ENCODE measurements around the gene PVR.

Gene PVR

DNA sequence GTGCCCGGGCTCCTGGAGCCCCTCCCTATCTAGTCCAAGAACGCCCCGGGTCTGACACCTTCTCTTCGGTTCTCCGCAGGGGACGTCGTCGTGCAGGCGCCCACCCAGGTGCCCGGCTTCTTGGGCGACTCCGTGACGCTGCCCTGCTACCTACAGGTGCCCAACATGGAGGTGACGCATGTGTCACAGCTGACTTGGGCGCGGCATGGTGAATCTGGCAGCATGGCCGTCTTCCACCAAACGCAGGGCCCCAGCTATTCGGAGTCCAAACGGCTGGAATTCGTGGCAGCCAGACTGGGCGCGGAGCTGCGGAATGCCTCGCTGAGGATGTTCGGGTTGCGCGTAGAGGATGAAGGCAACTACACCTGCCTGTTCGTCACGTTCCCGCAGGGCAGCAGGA lies 3.4 kb downstream of the PVR start:
- Histone ChIP-seq H3K27me3 (ENCODE audit: low read depth, low read length) (peaks cover 12% of the 10 kb centered on the region), H3K9ac (ENCODE audit: low read length) (no peak overlapping the region), H3K9me3 (ENCODE audit: insufficient read depth, low read length) (no peaks in the 10 kb centered on the region), H3K4me1 (ENCODE audit: low read length) (no peaks in the 10 kb centered on the region), H3K4me2 (ENCODE audit: low read length) (no peak overlapping the region), H3K4me3 (ENCODE audit: low read length) (no peak overlapping the region), H2AFZ (ENCODE audit: low read depth, low read length) (no peak overlapping the region), H3K79me2 (ENCODE audit: low read length) (no peaks in the 10 kb centered on the region), H3K36me3 (replicated peaks; ENCODE audit: low read depth, low read length) (no peaks in the 10 kb centered on the region), H3K27ac (ENCODE audit: low read length) (no peak overlapping the region), H4K20me1 (ENCODE audit: insufficient read depth, low read length) (no peaks in the 10 kb centered on the region)
- no peak for TF ChIP-seq EZH2phosphoT487 (IDR thresholded peaks at IDR 0.05; ENCODE audit: low read depth)
- TF ChIP-seq, protein P1, sequence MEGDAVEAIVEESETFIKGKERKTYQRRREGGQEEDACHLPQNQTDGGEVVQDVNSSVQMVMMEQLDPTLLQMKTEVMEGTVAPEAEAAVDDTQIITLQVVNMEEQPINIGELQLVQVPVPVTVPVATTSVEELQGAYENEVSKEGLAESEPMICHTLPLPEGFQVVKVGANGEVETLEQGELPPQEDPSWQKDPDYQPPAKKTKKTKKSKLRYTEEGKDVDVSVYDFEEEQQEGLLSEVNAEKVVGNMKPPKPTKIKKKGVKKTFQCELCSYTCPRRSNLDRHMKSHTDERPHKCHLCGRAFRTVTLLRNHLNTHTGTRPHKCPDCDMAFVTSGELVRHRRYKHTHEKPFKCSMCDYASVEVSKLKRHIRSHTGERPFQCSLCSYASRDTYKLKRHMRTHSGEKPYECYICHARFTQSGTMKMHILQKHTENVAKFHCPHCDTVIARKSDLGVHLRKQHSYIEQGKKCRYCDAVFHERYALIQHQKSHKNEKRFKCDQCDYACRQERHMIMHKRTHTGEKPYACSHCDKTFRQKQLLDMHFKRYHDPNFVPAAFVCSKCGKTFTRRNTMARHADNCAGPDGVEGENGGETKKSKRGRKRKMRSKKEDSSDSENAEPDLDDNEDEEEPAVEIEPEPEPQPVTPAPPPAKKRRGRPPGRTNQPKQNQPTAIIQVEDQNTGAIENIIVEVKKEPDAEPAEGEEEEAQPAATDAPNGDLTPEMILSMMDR (IDR thresholded peaks at IDR 0.05; ENCODE audit: low read depth, low read length): no peak

DNA sequence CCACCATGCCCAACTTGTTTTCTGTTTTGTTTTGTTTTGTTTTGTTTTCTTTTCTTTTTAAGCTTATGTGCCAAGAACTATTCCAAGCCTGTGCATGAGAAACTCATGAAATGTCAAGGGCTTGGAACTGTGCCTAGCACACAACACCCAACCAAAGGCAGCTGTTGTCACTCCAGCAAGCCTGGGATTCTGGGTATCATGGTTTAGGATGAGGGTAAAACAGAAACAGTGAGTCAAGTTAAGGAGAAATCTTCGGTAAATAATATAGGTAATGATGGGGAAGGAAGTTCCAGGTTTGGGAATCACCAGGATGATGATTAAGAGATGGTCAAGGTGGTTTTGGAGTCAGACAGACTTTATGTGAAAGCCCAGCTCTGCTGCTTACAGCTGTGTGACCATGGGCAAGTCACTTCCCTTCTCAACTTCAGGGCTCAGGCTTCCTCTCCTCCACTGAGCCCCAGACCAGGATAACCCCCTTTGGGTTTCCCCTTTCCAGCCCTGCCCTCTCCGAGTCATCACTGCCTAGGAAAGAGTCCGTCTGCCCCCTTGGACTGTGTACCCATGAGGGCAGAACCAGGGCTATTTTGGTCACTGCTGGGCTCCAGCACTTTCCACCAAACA lies 5.0 kb downstream of the PVR start:
- H3K27me3 ChIP-seq (ENCODE audit: low read depth, low read length): peaks cover 20% of the 10 kb centered on the region
- H3K4me2 ChIP-seq (ENCODE audit: low read length): no peak overlapping the region
- H3K36me3 ChIP-seq (replicated peaks; ENCODE audit: low read depth, low read length): no peaks in the 10 kb centered on the region
- TF ChIP-seq EZH2phosphoT487 (IDR thresholded peaks at IDR 0.05; ENCODE audit: low read depth): no peak
- TF ChIP-seq, protein P1 (IDR thresholded peaks at IDR 0.05; ENCODE audit: low read depth, low read length): no peak
- H3K27ac ChIP-seq (ENCODE audit: low read length): no peak overlapping the region
- no peak overlapping the region for H3K4me3 ChIP-seq (ENCODE audit: low read length)
- H3K79me2 ChIP-seq (ENCODE audit: low read length): no peaks in the 10 kb centered on the region
- H3K9ac ChIP-seq (ENCODE audit: low read length): no peak overlapping the region
- H4K20me1 ChIP-seq (ENCODE audit: insufficient read depth, low read length): no peaks in the 10 kb centered on the region
- peaks cover under 1% of the 10 kb centered on the region for H3K4me1 ChIP-seq (ENCODE audit: low read length)
- H2AFZ ChIP-seq (ENCODE audit: low read depth, low read length): no peak overlapping the region
- H3K9me3 ChIP-seq (ENCODE audit: insufficient read depth, low read length): no peaks in the 10 kb centered on the region

DNA sequence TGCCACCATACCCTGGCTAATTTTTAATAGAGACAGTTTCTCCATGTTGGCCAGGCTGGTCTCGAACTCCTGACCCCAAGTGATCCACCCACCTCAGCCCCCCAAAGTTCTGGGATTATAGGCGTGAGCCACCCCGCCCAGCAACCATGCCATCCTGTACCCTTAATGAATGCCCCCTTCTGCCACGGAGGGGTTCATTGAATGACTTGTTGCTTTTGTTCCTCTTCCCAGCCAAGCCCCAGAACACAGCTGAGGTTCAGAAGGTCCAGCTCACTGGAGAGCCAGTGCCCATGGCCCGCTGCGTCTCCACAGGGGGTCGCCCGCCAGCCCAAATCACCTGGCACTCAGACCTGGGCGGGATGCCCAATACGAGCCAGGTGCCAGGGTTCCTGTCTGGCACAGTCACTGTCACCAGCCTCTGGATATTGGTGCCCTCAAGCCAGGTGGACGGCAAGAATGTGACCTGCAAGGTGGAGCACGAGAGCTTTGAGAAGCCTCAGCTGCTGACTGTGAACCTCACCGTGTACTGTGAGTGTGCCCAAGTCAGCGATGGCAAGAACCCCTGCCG lies 6.0 kb downstream of the PVR start:
- Histone ChIP-seq H2AFZ (ENCODE audit: low read depth, low read length) (no peak overlapping the region), H3K4me1 (ENCODE audit: low read length) (peaks cover 9% of the 10 kb centered on the region), H3K79me2 (ENCODE audit: low read length) (no peaks in the 10 kb centered on the region), H3K4me3 (ENCODE audit: low read length) (no peak overlapping the region), H4K20me1 (ENCODE audit: insufficient read depth, low read length) (no peaks in the 10 kb centered on the region), H3K36me3 (replicated peaks; ENCODE audit: low read depth, low read length) (no peaks in the 10 kb centered on the region), H3K9ac (ENCODE audit: low read length) (no peak overlapping the region), H3K4me2 (ENCODE audit: low read length) (no peak overlapping the region), H3K27me3 (ENCODE audit: low read depth, low read length) (peaks cover 20% of the 10 kb centered on the region), H3K9me3 (ENCODE audit: insufficient read depth, low read length) (no peaks in the 10 kb centered on the region), H3K27ac (ENCODE audit: low read length) (no peak overlapping the region)
- TF ChIP-seq, protein P1 (IDR thresholded peaks at IDR 0.05; ENCODE audit: low read depth, low read length): no peak
- no peak for TF ChIP-seq EZH2phosphoT487 (IDR thresholded peaks at IDR 0.05; ENCODE audit: low read depth)

DNA sequence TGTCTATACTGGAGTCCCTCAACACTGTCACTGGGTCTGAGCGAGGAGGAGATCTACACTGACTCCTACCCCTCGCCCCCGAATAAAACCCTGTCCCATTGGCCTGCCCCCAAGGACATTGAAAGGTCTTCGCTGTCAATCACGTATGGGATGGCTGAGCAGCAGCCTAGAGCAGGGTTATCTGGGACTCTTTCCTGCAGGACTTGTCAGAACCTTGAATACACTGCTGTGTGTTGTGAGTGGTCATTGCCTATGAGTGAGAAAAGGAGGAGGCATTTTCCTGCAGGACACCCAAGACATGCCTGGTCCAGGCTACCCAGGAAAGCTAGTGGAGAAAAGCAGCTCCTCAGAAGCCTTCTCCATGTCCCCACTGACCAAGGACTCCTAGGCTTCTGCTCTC lies 9.6 kb downstream of the PVR start:
- no peaks in the 10 kb centered on the region for H3K9me3 ChIP-seq (ENCODE audit: insufficient read depth, low read length)

More for the DNA sequence above, 9.6 kb downstream of the PVR start:
- peaks cover 11% of the 10 kb centered on the region for H3K4me1 ChIP-seq (ENCODE audit: low read length)
- H3K27me3 ChIP-seq (ENCODE audit: low read depth, low read length): peaks cover 29% of the 10 kb centered on the region
- no peak overlapping the region for H3K27ac ChIP-seq (ENCODE audit: low read length)
- H3K9ac ChIP-seq (ENCODE audit: low read length): no peak overlapping the region
- H2AFZ ChIP-seq (ENCODE audit: low read depth, low read length): no peak overlapping the region
- TF ChIP-seq EZH2phosphoT487 (IDR thresholded peaks at IDR 0.05; ENCODE audit: low read depth): no peak
- TF ChIP-seq, protein P1 (IDR thresholded peaks at IDR 0.05; ENCODE audit: low read depth, low read length): no peak
- H3K36me3 ChIP-seq (replicated peaks; ENCODE audit: low read depth, low read length): no peaks in the 10 kb centered on the region
- no peak overlapping the region for H3K4me3 ChIP-seq (ENCODE audit: low read length)
- no peak overlapping the region for H3K4me2 ChIP-seq (ENCODE audit: low read length)
- H4K20me1 ChIP-seq (ENCODE audit: insufficient read depth, low read length): no peaks in the 10 kb centered on the region
- H3K79me2 ChIP-seq (ENCODE audit: low read length): no peaks in the 10 kb centered on the region
